Measurements from ENCODE around the gene ARFGAP2. TPM values are rescaled to one million over a fixed set of nuclear protein-coding genes. Genes with fewer than 3 reads are reported as not detected.
"Not testable (repeated sequence)": the region's sequence is repeated elsewhere in the genome, so short reads cannot be mapped to it uniquely, and the experiment has no call there.

Gene ARFGAP2
- total RNA-seq, 1 donor from 2014 or later, result 119 TPM

- no peak overlapping the region for H3K4me3 Mint-ChIP-seq (ENCODE audit: unreplicated experiment)
- peaks cover 4% of the 10 kb centered on the region for H3K36me3 Mint-ChIP-seq (ENCODE audit: unreplicated experiment)
- TF ChIP-seq CTCF (IDR thresholded peaks at IDR 0.05; ENCODE audit: partially characterized antibody, unreplicated experiment), result no peak
- peaks cover 5% of the 10 kb centered on the region for H3K4me1 Mint-ChIP-seq (ENCODE audit: low read depth, unreplicated experiment)
- no peak overlapping the region for H3K27ac Mint-ChIP-seq (ENCODE audit: unreplicated experiment)
- H3K9me3 Mint-ChIP-seq (ENCODE audit: unreplicated experiment), result peaks cover 2% of the 10 kb centered on the region
- no peaks in the 10 kb centered on the region for H3K27me3 Mint-ChIP-seq (ENCODE audit: unreplicated experiment)
- DNase-seq, result no peak
These were observed 52.0 kb downstream of the ARFGAP2 start for GRCh38 chr11:47124675-47125074.

GRCh38 chr11:47123094-47123493, 53.6 kb downstream of the ARFGAP2 start:
- Mint-ChIP-seq H3K27me3 (ENCODE audit: unreplicated experiment) (no peaks in the 10 kb centered on the region), H3K4me3 (ENCODE audit: unreplicated experiment) (no peak overlapping the region), H3K27ac (ENCODE audit: unreplicated experiment) (no peak overlapping the region), H3K36me3 (ENCODE audit: unreplicated experiment) (peaks cover 4% of the 10 kb centered on the region), H3K4me1 (ENCODE audit: low read depth, unreplicated experiment) (no peaks in the 10 kb centered on the region), H3K9me3 (ENCODE audit: unreplicated experiment) (peaks cover 2% of the 10 kb centered on the region)
- no peak for DNase-seq
- TF ChIP-seq CTCF (IDR thresholded peaks at IDR 0.05; ENCODE audit: partially characterized antibody, unreplicated experiment), result no peak

- H3K4me1 Mint-ChIP-seq (ENCODE audit: low read depth, unreplicated experiment), result no peaks in the 10 kb centered on the region
- peaks cover 4% of the 10 kb centered on the region for H3K36me3 Mint-ChIP-seq (ENCODE audit: unreplicated experiment)
- H3K27me3 Mint-ChIP-seq (ENCODE audit: unreplicated experiment), result no peaks in the 10 kb centered on the region
- H3K27ac Mint-ChIP-seq (ENCODE audit: unreplicated experiment), result no peak overlapping the region
- no peak for DNase-seq
- TF ChIP-seq CTCF (IDR thresholded peaks at IDR 0.05; ENCODE audit: partially characterized antibody, unreplicated experiment), result no peak
- H3K4me3 Mint-ChIP-seq (ENCODE audit: unreplicated experiment), result no peak overlapping the region
- H3K9me3 Mint-ChIP-seq (ENCODE audit: unreplicated experiment), result peaks cover 7% of the 10 kb centered on the region
These were observed 54.9 kb downstream of the ARFGAP2 start for GRCh38 chr11:47121731-47122130.

- TF ChIP-seq CTCF (IDR thresholded peaks at IDR 0.05; ENCODE audit: partially characterized antibody, unreplicated experiment), result no peak
- Mint-ChIP-seq H3K4me3 (ENCODE audit: unreplicated experiment) (no peak overlapping the region), H3K9me3 (ENCODE audit: unreplicated experiment) (peaks cover 7% of the 10 kb centered on the region), H3K36me3 (ENCODE audit: unreplicated experiment) (peaks cover 4% of the 10 kb centered on the region), H3K27ac (ENCODE audit: unreplicated experiment) (no peak overlapping the region), H3K4me1 (ENCODE audit: low read depth, unreplicated experiment) (no peaks in the 10 kb centered on the region), H3K27me3 (ENCODE audit: unreplicated experiment) (peaks cover 2% of the 10 kb centered on the region)
- DNase-seq, result no peak
These were observed 55.6 kb downstream of the ARFGAP2 start for GRCh38 chr11:47121056-47121455.

GRCh38 chr11:47118958-47119688, 57.6 kb downstream of the ARFGAP2 start:
- H3K27ac Mint-ChIP-seq (ENCODE audit: unreplicated experiment); DNase-seq; H3K27me3 Mint-ChIP-seq (ENCODE audit: unreplicated experiment); H3K4me3 Mint-ChIP-seq (ENCODE audit: unreplicated experiment); H3K36me3 Mint-ChIP-seq (ENCODE audit: unreplicated experiment); H3K9me3 Mint-ChIP-seq (ENCODE audit: unreplicated experiment); H3K4me1 Mint-ChIP-seq (ENCODE audit: low read depth, unreplicated experiment): not testable (repeated sequence)

Small RNAs within 50 kb of the gene (microRNA-seq; reads per million reads assigned to microRNA genes)
- gene MIR6745 (ENCODE audit: unreplicated experiment), result not detected

Other genes starting within 250 kb of the ARFGAP2 start
- gene CSTPP1, start 240.1 kb downstream of the ARFGAP2 start, total RNA-seq (ENCODE audit: unreplicated experiment), result 35.5 TPM
- gene PACSIN3, start 9.6 kb upstream of the ARFGAP2 start, total RNA-seq (ENCODE audit: unreplicated experiment), result 2.2 TPM
- 12.6 TPM for gene DDB2, start 38.1 kb upstream of the ARFGAP2 start, total RNA-seq (ENCODE audit: unreplicated experiment)
- gene ACP2, start 71.9 kb upstream of the ARFGAP2 start, total RNA-seq (ENCODE audit: unreplicated experiment), result 44.3 TPM
- 10.5 TPM for gene NR1H3, start 81.1 kb upstream of the ARFGAP2 start, total RNA-seq (ENCODE audit: unreplicated experiment)
- gene MADD, start 93.3 kb upstream of the ARFGAP2 start, total RNA-seq (ENCODE audit: unreplicated experiment), result 115 TPM
- not detected for gene MYBPC3, start 175.8 kb upstream of the ARFGAP2 start, total RNA-seq (ENCODE audit: unreplicated experiment)
- gene SPI1, start 201.7 kb upstream of the ARFGAP2 start, total RNA-seq (ENCODE audit: unreplicated experiment), result not detected
- gene SLC39A13, start 231.7 kb upstream of the ARFGAP2 start, total RNA-seq (ENCODE audit: unreplicated experiment), result 60.0 TPM
- 112 TPM for gene PSMC3, start 249.6 kb upstream of the ARFGAP2 start, total RNA-seq (ENCODE audit: unreplicated experiment)